Neural progenitor cell (in vitro differentiated cells): ENCODE data around the gene CHST10.

Source experiments
- CTCF ChIP-seq: fragments of 200-600 bp; sonication (generic); IDR thresholded peaks from 2 replicates; pipeline ENCODE4 v1.5.1; 2017; ENCODE audit warnings: antibody characterized with exemption, mild to moderate bottlenecking
- EZH2 ChIP-seq: fragments of 200-600 bp; sonication (generic); IDR thresholded peaks from 2 replicates; pipeline ENCODE4 v1.6.1; 2017; ENCODE audit warnings: antibody characterized with exemption, mild to moderate bottlenecking, moderate library complexity

GRCh38 chr2:100376836-100377235 lies 40.6 kb downstream of the CHST10 start:
- TF ChIP-seq CTCF, result no peak
- TF ChIP-seq EZH2, result no peak
